H1 (cell line): ENCODE results near the gene ARHGEF12. TPM values are rescaled to one million over a fixed set of nuclear protein-coding genes. Genes with fewer than 3 reads are reported as not detected.

Experiments
- CTCF ChIA-PET: fragments of 300-600 bp; sonication (Branson Sonifier 250); formaldehyde crosslinking; loops from one replicate; lab custom pipeline; 2021; ENCODE audit not compliant: partially characterized antibody; lab: Charles Lee
- POLR2A ChIA-PET: fragments of 300-600 bp; sonication (Branson Sonifier 250); formaldehyde crosslinking; loops from one replicate; lab custom pipeline; 2021; ENCODE audit warnings: inconsistent platforms; ENCODE audit not compliant: partially characterized antibody; lab: Charles Lee
- DNase-seq, 2 experiments: peaks; one replicate each; pipeline versions ENCODE4 v3.0.0 to v3.0.0-alpha.2; 2010 to 2022; ENCODE audit warnings: low spot score in 2 of 2, low read depth in 1 of 2, mixed read lengths in 1 of 2
- FAIRE-seq: peaks from 2 replicates; lab custom pipeline; 2011; peaks lifted over from hg19 to GRCh38; lab: Jason Lieb, UNC
- H2AFZ ChIP-seq: 2 replicates; pipeline ENCODE4 v1.8.1; 2012; ENCODE audit warnings: low read length, inconsistent platforms
- H2AK5ac ChIP-seq: 2 replicates; pipeline ENCODE4 v1.6.1; 2013; ENCODE audit warnings: low read depth, low read length
- H2BK120ac ChIP-seq: replicated peaks from 2 replicates; pipeline ENCODE3; 2013; ENCODE audit warnings: low read depth, low read length, inconsistent platforms
- H2BK12ac ChIP-seq: 2 replicates; pipeline ENCODE4 v1.6.1; 2013; ENCODE audit warnings: low read depth, low read length
- H2BK15ac ChIP-seq: 2 replicates; pipeline ENCODE4 v1.6.1; 2013; ENCODE audit warnings: low read length
- H2BK20ac ChIP-seq: 2 replicates; pipeline ENCODE4 v1.6.1; 2013; ENCODE audit warnings: low read length
- H2BK5ac ChIP-seq: 2 replicates; pipeline ENCODE4 v1.6.1; 2013; ENCODE audit warnings: low read depth, low read length
- H3K14ac ChIP-seq: 2 replicates; pipeline ENCODE4 v1.6.1; 2013; ENCODE audit warnings: inconsistent platforms; ENCODE audit not compliant: insufficient read length
- H3K18ac ChIP-seq: 2 replicates; pipeline ENCODE4 v1.6.1; 2013; ENCODE audit warnings: low read length; ENCODE audit errors: extremely low read depth
- H3K23ac ChIP-seq: 2 replicates; pipeline ENCODE4 v1.6.1; 2013; ENCODE audit warnings: inconsistent platforms; ENCODE audit not compliant: insufficient read length
- H3K23me2 ChIP-seq: 2 replicates; pipeline ENCODE4 v1.6.1; 2013; ENCODE audit warnings: low read depth, low read length
- H3K27ac ChIP-seq: 2 replicates; pipeline ENCODE4 v1.6.1; 2011; ENCODE audit warnings: low read depth, low read length, inconsistent platforms
- H3K27me3 ChIP-seq, 4 experiments: replicated peaks in 1 of 4; 1 replicate in 1 of 4; 2 replicates in 3 of 4; pipeline versions ENCODE4 v1.6.1 to v1.8.1; 2011 to 2013; ENCODE audit warnings: low read length in 3 of 4, mild to moderate bottlenecking in 3 of 4, inconsistent platforms in 2 of 4, mixed read lengths in 2 of 4, moderate library complexity in 1 of 4; ENCODE audit not compliant: control insufficient read depth in 3 of 4, insufficient read depth in 3 of 4; ENCODE audit errors: extremely low read depth in 1 of 4
- H3K36me3 ChIP-seq, 4 experiments: 2 replicates each; pipeline versions ENCODE4 v1.6.1 to v1.8.1; 2011 to 2013; ENCODE audit warnings: mild to moderate bottlenecking in 4 of 4, low read length in 3 of 4, moderate library complexity in 2 of 4, control low read depth in 1 of 4, inconsistent platforms in 1 of 4; ENCODE audit not compliant: insufficient read depth in 4 of 4, control insufficient read depth in 2 of 4
- H3K4ac ChIP-seq: replicated peaks from 2 replicates; pipeline ENCODE3; 2013; ENCODE audit warnings: low read length, low read depth, mixed read lengths, inconsistent platforms; ENCODE audit not compliant: insufficient read length
- H3K4me1 ChIP-seq, 4 experiments: replicated peaks in 1 of 4; 1 replicate in 1 of 4; 2 replicates in 3 of 4; pipeline versions ENCODE4 v1.6.1 to v1.8.1; 2011 to 2013; ENCODE audit warnings: low read length in 3 of 4, inconsistent platforms in 2 of 4, mixed read lengths in 1 of 4; ENCODE audit not compliant: insufficient read depth in 4 of 4, control insufficient read depth in 3 of 4
- H3K4me2 ChIP-seq, 2 experiments: 2 replicates each; pipeline versions ENCODE4 v1.6.1 to v1.8.1; 2011 to 2013; ENCODE audit warnings: low read depth in 2 of 2, low read length in 2 of 2, control low read depth in 1 of 2, inconsistent platforms in 1 of 2, mild to moderate bottlenecking in 1 of 2; ENCODE audit not compliant: insufficient read depth in 1 of 2
- H3K4me3 ChIP-seq, 4 experiments: fragments of 200-600, 300-600 bp in 1 of 4; sonication (generic), shearing (Covaris generic), sonication (Bioruptor Twin) in 1 of 4; 2 replicates each; pipeline versions ENCODE4 v1.5.1 to v1.8.1; 2011 to 2016; ENCODE audit warnings: low read length in 4 of 4, low read depth in 3 of 4, control low read depth in 2 of 4, inconsistent platforms in 2 of 4, mild to moderate bottlenecking in 2 of 4, mixed read lengths in 1 of 4, moderate library complexity in 1 of 4; ENCODE audit not compliant: insufficient read depth in 2 of 4; ENCODE audit errors: extremely low read depth in 1 of 4
- H3K56ac ChIP-seq: replicated peaks from 2 replicates; pipeline ENCODE3; 2013; ENCODE audit warnings: low read depth, mild to moderate bottlenecking, mixed read lengths, low read length, inconsistent platforms; ENCODE audit not compliant: insufficient read length
- H3K79me1 ChIP-seq: 2 replicates; pipeline ENCODE4 v1.6.1; 2013; ENCODE audit warnings: low read depth, low read length, control low read depth
- H3K79me2 ChIP-seq, 2 experiments: 2 replicates each; pipeline versions ENCODE4 v1.6.1 to v1.8.1; 2012 to 2013; ENCODE audit warnings: low read length in 2 of 2, mild to moderate bottlenecking in 2 of 2, inconsistent platforms in 1 of 2; ENCODE audit not compliant: insufficient read depth in 2 of 2, control insufficient read depth in 1 of 2
- H3K9ac ChIP-seq, 4 experiments: replicated peaks in 1 of 4; 1 replicate in 1 of 4; 2 replicates in 3 of 4; pipeline versions ENCODE4 v1.6.1 to v1.8.1; 2011 to 2013; ENCODE audit warnings: low read depth in 3 of 4, low read length in 3 of 4, control low read depth in 2 of 4, mild to moderate bottlenecking in 2 of 4, moderate library complexity in 2 of 4, inconsistent platforms in 1 of 4; ENCODE audit errors: extremely low read depth in 1 of 4
- H3K9me3 ChIP-seq, 2 experiments: 2 replicates each; pipeline versions ENCODE4 v1.6.1 to v1.8.1; 2012 to 2013; ENCODE audit warnings: mild to moderate bottlenecking in 2 of 2, moderate library complexity in 2 of 2, control low read depth in 1 of 2, inconsistent platforms in 1 of 2, low read depth in 1 of 2, low read length in 1 of 2, mixed read lengths in 1 of 2; ENCODE audit not compliant: insufficient read depth in 2 of 2
- H4K20me1 ChIP-seq, 2 experiments: replicated peaks in 1 of 2; 2 replicates each; pipeline versions ENCODE3 to v1.8.1; 2011 to 2013; ENCODE audit warnings: inconsistent platforms in 2 of 2, low read length in 2 of 2, mild to moderate bottlenecking in 1 of 2; ENCODE audit not compliant: insufficient read depth in 2 of 2, control insufficient read depth in 1 of 2
- H4K5ac ChIP-seq: 2 replicates; pipeline ENCODE4 v1.6.1; 2013; ENCODE audit warnings: low read length, low read depth, mixed read lengths, inconsistent platforms; ENCODE audit not compliant: insufficient read length
- H4K8ac ChIP-seq: 2 replicates; pipeline ENCODE4 v1.8.0; 2013; ENCODE audit warnings: mild to moderate bottlenecking, moderate library complexity, low read length, inconsistent platforms; ENCODE audit not compliant: insufficient read depth; ENCODE audit errors: extremely low read depth
- H4K91ac ChIP-seq: replicated peaks from 2 replicates; pipeline ENCODE3; 2013; ENCODE audit warnings: low read length, mixed read lengths, inconsistent platforms; ENCODE audit not compliant: insufficient read length
- BRCA1 ChIP-seq: IDR thresholded peaks from 2 replicates; pipeline ENCODE4 v1.6.1; 2012; ENCODE audit warnings: low read depth, low read length, improper control_type of control experiment
- FOSL1 ChIP-seq: IDR thresholded peaks from 2 replicates; pipeline ENCODE4 v1.6.1; 2011; ENCODE audit warnings: mild to moderate bottlenecking, low read depth, low read length, moderate library complexity; ENCODE audit not compliant: insufficient read depth
- SP1 ChIP-seq: IDR thresholded peaks from 2 replicates; pipeline ENCODE4 v1.6.1; 2011; ENCODE audit warnings: low read depth, low read length
- SP4 ChIP-seq: IDR thresholded peaks from 2 replicates; pipeline ENCODE4 v1.6.1; 2012; ENCODE audit warnings: low read length, inconsistent platforms
- WGBS, 2 experiments: shearing (Covaris generic) in 1 of 2; methylation state at CpG; one replicate each; pipeline versions ENCODE4 v1.1.6 to v1.1.7; 2013 to 2015; ENCODE audit warnings: low lambda C conversion rate in 2 of 2, mixed read lengths in 2 of 2, inconsistent platforms in 1 of 2, low coverage in 1 of 2, missing lambda C conversion rate in 1 of 2; ENCODE audit not compliant: insufficient replicate concordance in 2 of 2, insufficient coverage in 1 of 2, insufficient read length in 1 of 2; ENCODE audit errors: extremely low coverage in 1 of 2, missing lambda C conversion rate in 1 of 2; 5-methylcytosine and 5-hydroxymethylcytosine counted together
- polyA plus RNA-seq, 7 experiments: library from polyadenylated mRNA; depleted of rRNA in 3 of 7; stranded (reverse) in 5 of 7; unstranded in 2 of 7; fragments of >200 nt in 5 of 7; fragments of 200-250 nt in 2 of 7; gene quantifications; 1 replicate in 5 of 7; 2 replicates in 1 of 7; 4 replicates in 1 of 7; pipeline versions ENCODE4 v1.2.1 to v1.2.3, GENCODE V29; 2011 to 2013; ENCODE audit warnings: missing spikeins in 2 of 7, mixed read lengths in 2 of 7
- total RNA-seq: library from RNA; stranded (reverse); fragmentation: NEBNext Ultra II Directional; extraction: Animal tissue kit (Norgen Biotek cat#: 25700); gene quantifications from 2 replicates; pipeline ENCODE4 v1.2.1, GENCODE V29; 2021

The ARHGEF12 gene
- total and polyA plus RNA-seq, 2 of the 8 experiments (the other 6 are each of a cell fraction or from before 2014, with no cell fraction given) = 5.1 to 33.7 TPM

DNA sequence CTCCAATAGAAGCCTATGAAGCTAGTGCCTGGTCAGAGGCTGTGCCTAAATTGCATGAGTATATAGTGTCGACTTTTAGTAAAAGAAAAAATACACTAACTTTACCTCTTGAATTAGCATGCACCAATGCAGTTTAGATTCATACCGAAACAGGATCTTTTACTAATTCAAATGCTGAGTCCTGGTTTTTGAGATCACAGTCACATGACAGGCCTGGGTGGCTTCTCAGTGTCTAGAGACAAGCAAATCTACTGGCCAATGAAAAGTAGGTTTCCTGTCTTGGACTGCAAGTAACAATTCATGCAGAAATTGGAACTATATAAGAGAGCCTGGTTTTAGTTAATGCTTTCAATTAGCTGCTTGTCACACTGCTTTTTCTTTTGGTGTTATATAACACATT, 7.2 kb downstream of the ARHGEF12 start:
- CTCF ChIA-PET = no interaction called here
- TF ChIP-seq BRCA1 (no peak), SP4 (no peak), FOSL1 (no peak), SP1 (no peak)
- Histone ChIP-seq H2AK5ac (no peak overlapping the region), H2BK120ac (no peak overlapping the region), H3K4me3 (no peak overlapping the region), H3K56ac (no peak overlapping the region), H2AFZ (no peak overlapping the region), H3K9ac (no peak overlapping the region), H2BK12ac (no peak overlapping the region), H4K20me1 (peaks cover 3 to 7% of the 10 kb centered on the region in 2 experiments), H3K18ac (no peak overlapping the region), H3K4me2 (no peak overlapping the region), H3K27ac (no peak overlapping the region), H3K23ac (no peak overlapping the region), H4K91ac (no peak overlapping the region), H3K27me3 (no peaks in the 10 kb centered on the region), H3K4me1 (peaks cover 0 to 5% (median 3%) of the 10 kb centered on the region in 4 experiments; a peak in 6 of 7 replicates), H2BK20ac (no peak overlapping the region), H2BK15ac (no peak overlapping the region), H4K5ac (no peak overlapping the region), H3K9me3 (no peaks in the 10 kb centered on the region), H3K4ac (no peak overlapping the region), H4K8ac (no peak overlapping the region), H3K79me2 (peaks cover 5 to 91% of the 10 kb centered on the region in 2 experiments; a peak in 3 of 4 replicates), H3K14ac (no peak overlapping the region), H3K79me1 (peaks cover 3% of the 10 kb centered on the region; the same call in 1 of the 2 replicates), H3K36me3 (no peaks in the 10 kb centered on the region), H3K23me2 (no peaks in the 10 kb centered on the region), H2BK5ac (no peak overlapping the region)
- DNase-seq = no peak
- 82% methylated on average over 2 of the region's 2 CpGs; no CpG with 5 or more reads in 1 of the 2 experiments for WGBS, 2 experiments
- POLR2A ChIA-PET = no interaction called here
- no peak for FAIRE-seq
